T-cell (primary cell): Measurements from ENCODE around the gene CSTB. TPM values are rescaled to one million over a fixed set of nuclear protein-coding genes. Genes with fewer than 3 reads are reported as not detected.

Source experiments
- ATAC-seq, 4 experiments: fragments of 200-7000 bp in 3 of 4; fragments of 150-1000 bp in 1 of 4; cut with Tn5 transposase; replicated peaks in 1 of 4; 1 replicate in 3 of 4; 2 replicates in 1 of 4; pipeline ENCODE4 v1.10.0; 2021; ENCODE audit warnings: moderate library complexity in 3 of 4, mild to moderate bottlenecking in 2 of 4, moderate number of reproducible peaks in 1 of 4
- CTCF ChIA-PET, 2 donors: fragments of 300-600 bp; sonication (Branson Sonifier 250); formaldehyde crosslinking; loops; one replicate each; lab custom pipeline; 2022; ENCODE audit warnings: antibody characterized with exemption in 2 of 2; lab: Charles Lee
- POLR2A ChIA-PET, 2 donors: fragments of 300-600 bp; sonication (Branson Sonifier 250); formaldehyde crosslinking; loops; one replicate each; lab custom pipeline; 2022; ENCODE audit warnings: antibody characterized with exemption in 2 of 2; lab: Charles Lee
- DNase-seq, 35 experiments: peaks; one replicate each; pipeline versions ENCODE4 v3.0.0 to v3.0.0-alpha.2; 2013 to 2023
- H3K27ac ChIP-seq: one replicate; pipeline ENCODE4 v1.5.1; 2013; ENCODE audit warnings: low read length
- H3K27me3 ChIP-seq, 2 experiments: replicated peaks in 1 of 2; 1 replicate in 1 of 2; 2 replicates in 1 of 2; pipeline versions ENCODE4 v1.6.1 to v1.7.0; 2013; ENCODE audit warnings: low read length in 1 of 2, mixed read lengths in 1 of 2; ENCODE audit not compliant: control insufficient read depth in 2 of 2, insufficient read depth in 2 of 2; ENCODE audit errors: extremely low read depth in 1 of 2
- H3K36me3 ChIP-seq, 2 donors: 1 replicate in 1 of 2; 2 replicates in 1 of 2; pipeline versions ENCODE4 v1.6.1 to v1.7.0; 2013; ENCODE audit warnings: low read length in 1 of 2; ENCODE audit not compliant: control insufficient read depth in 2 of 2, insufficient read depth in 1 of 2; ENCODE audit errors: extremely low read depth in 1 of 2
- H3K4me1 ChIP-seq, 2 experiments: 1 replicate in 1 of 2; 2 replicates in 1 of 2; pipeline versions ENCODE4 v1.6.1 to v1.7.0; 2013; ENCODE audit warnings: low read length in 2 of 2, mixed read lengths in 1 of 2; ENCODE audit not compliant: insufficient read depth in 2 of 2, control insufficient read depth in 1 of 2; ENCODE audit errors: extremely low read depth in 1 of 2
- H3K4me3 ChIP-seq, 2 donors: 1 replicate in 1 of 2; 2 replicates in 1 of 2; pipeline versions ENCODE4 v1.5.1 to v1.7.0; 2013; ENCODE audit warnings: mild to moderate bottlenecking in 2 of 2, low read length in 1 of 2, moderate library complexity in 1 of 2; ENCODE audit not compliant: control insufficient read depth in 1 of 2; ENCODE audit errors: extremely low read depth in 1 of 2
- H3K9me3 ChIP-seq: 2 replicates; pipeline ENCODE4 v1.7.0; 2013
- H3K27ac Mint-ChIP-seq, 2 donors: one replicate each; pipeline ENCODE4 v1.8.0; 2020 to 2021; ENCODE audit warnings: mild to moderate bottlenecking in 2 of 2, mixed read lengths in 2 of 2
- H3K27me3 Mint-ChIP-seq, 2 donors: one replicate each; pipeline ENCODE4 v1.8.0; 2021 to 2022; ENCODE audit warnings: mixed read lengths in 2 of 2
- H3K36me3 Mint-ChIP-seq: one replicate; pipeline ENCODE4 v1.8.0; 2021; ENCODE audit warnings: mixed read lengths
- H3K4me1 Mint-ChIP-seq, 3 donors: one replicate each; pipeline ENCODE4 v1.8.0; 2020 to 2022; ENCODE audit warnings: mixed read lengths in 3 of 3, mild to moderate bottlenecking in 1 of 3
- H3K4me3 Mint-ChIP-seq, 3 donors: one replicate each; pipeline ENCODE4 v1.8.0; 2020 to 2022; ENCODE audit warnings: mild to moderate bottlenecking in 3 of 3, mixed read lengths in 3 of 3, moderate library complexity in 3 of 3
- H3K9me3 Mint-ChIP-seq, 3 donors: one replicate each; pipeline ENCODE4 v1.8.0; 2020 to 2022; ENCODE audit warnings: mixed read lengths in 3 of 3
- WGBS: methylation state at CpG from one replicate; pipeline ENCODE4 v1.1.5; 2013; ENCODE audit warnings: missing lambda C conversion rate; ENCODE audit not compliant: insufficient coverage; 5-methylcytosine and 5-hydroxymethylcytosine counted together
- total RNA-seq, 35 experiments: library from RNA in 6 of 35; stranded (reverse) in 6 of 35; fragments of 120-200 nt in 1 of 35; gene quantifications; one replicate each; pipeline versions ENCODE4 v1.2.1 to v1.2.4 and lab custom pipeline; 2013 to 2026

Gene CSTB
- total RNA-seq, 5 donors from 2014 or later (not counting 1 experiment from before 2014, with no cell fraction given) = 19.0 to 34.7 (median 25.9) TPM

- Mint-ChIP-seq H3K9me3 (no peaks in the 10 kb centered on the region), H3K4me3 (no peak overlapping the region), H3K27me3 (no peaks in the 10 kb centered on the region), H3K4me1 (peaks cover 5 to 10% (median 7%) of the 10 kb centered on the region in 3 donors), H3K27ac (no peak overlapping the region), H3K36me3 (peaks cover 17% of the 10 kb centered on the region)
- DNase-seq = no peak
- Histone ChIP-seq H3K4me3 (no peak overlapping the region), H3K9me3 (no peaks in the 10 kb centered on the region), H3K27ac (no peak overlapping the region), H3K27me3 (peaks cover 0 to 5% of the 10 kb centered on the region in 2 experiments), H3K36me3 (peaks cover 18 to 36% of the 10 kb centered on the region in 2 donors), H3K4me1 (peaks cover 0 to 8% of the 10 kb centered on the region in 2 experiments)
- WGBS = 96% methylated on average over 18 of the region's 21 CpGs
- ChIA-PET CTCF (no interaction called here), POLR2A (no interaction called here)
- ATAC-seq = no peak
These were observed 30.1 kb upstream of the CSTB start for GRCh38 chr21:43806017-43806710.

- no peak overlapping the region for H3K27ac ChIP-seq
- peak overlapping the region in 1 of 2 donors; percentile 57 for H3K27ac Mint-ChIP-seq
- H3K36me3 ChIP-seq = peaks cover 21 to 42% of the 10 kb centered on the region in 2 donors
These were observed 29.2 kb upstream of the CSTB start for GRCh38 chr21:43805275-43805800.

GRCh38 chr21:43803558-43804300, 27.6 kb upstream of the CSTB start:
- Mint-ChIP-seq H3K36me3 (peaks cover 29% of the 10 kb centered on the region), H3K9me3 (no peaks in the 10 kb centered on the region), H3K27ac (no peak overlapping the region), H3K27me3 (no peaks in the 10 kb centered on the region), H3K4me1 (peaks cover 0 to 5% (median 0%) of the 10 kb centered on the region in 3 donors), H3K4me3 (no peak overlapping the region)
- Histone ChIP-seq H3K36me3 (peaks cover 32 to 57% of the 10 kb centered on the region in 2 donors), H3K27me3 (no peaks in the 10 kb centered on the region), H3K4me3 (no peak overlapping the region), H3K9me3 (no peaks in the 10 kb centered on the region), H3K4me1 (no peaks in the 10 kb centered on the region), H3K27ac (no peak overlapping the region)
- no peak for ATAC-seq
- 94% methylated on average over 28 of the region's 33 CpGs for WGBS
- CTCF ChIA-PET = no interaction called here
- POLR2A ChIA-PET = no interaction called here
- no peak for DNase-seq

More at GRCh38 chr21:43805275-43805800, 29.2 kb upstream of the CSTB start:
- Mint-ChIP-seq H3K36me3 (peaks cover 22% of the 10 kb centered on the region), H3K27me3 (no peaks in the 10 kb centered on the region), H3K9me3 (no peaks in the 10 kb centered on the region), H3K4me3 (no peak overlapping the region), H3K4me1 (peaks cover 0 to 5% (median 0%) of the 10 kb centered on the region in 3 donors)
- POLR2A ChIA-PET = no interaction called here
- H3K4me1 ChIP-seq = peaks cover 0 to under 1% of the 10 kb centered on the region in 2 experiments
- no peak overlapping the region for H3K4me3 ChIP-seq
- CTCF ChIA-PET = no interaction called here
- no peak for ATAC-seq
- 87% methylated on average over 7 of the region's 14 CpGs for WGBS
- peak in 1 of 35 experiments; percentile 51 for DNase-seq
- no peaks in the 10 kb centered on the region for H3K27me3 ChIP-seq
- no peaks in the 10 kb centered on the region for H3K9me3 ChIP-seq

- Mint-ChIP-seq H3K9me3 (no peaks in the 10 kb centered on the region), H3K27ac (no peak overlapping the region), H3K27me3 (no peaks in the 10 kb centered on the region), H3K36me3 (peaks cover 34% of the 10 kb centered on the region), H3K4me1 (peaks cover 0 to 5% (median 0%) of the 10 kb centered on the region in 3 donors), H3K4me3 (no peak overlapping the region)
- no peak overlapping the region for H3K4me3 ChIP-seq
- 93% methylated on average over 10 of the region's 14 CpGs for WGBS
- no peaks in the 10 kb centered on the region for H3K27me3 ChIP-seq
- no peak overlapping the region for H3K27ac ChIP-seq
- ATAC-seq = no peak
- H3K4me1 ChIP-seq = no peaks in the 10 kb centered on the region
- DNase-seq = no peak
- peaks cover 37 to 66% of the 10 kb centered on the region in 2 donors for H3K36me3 ChIP-seq
- H3K9me3 ChIP-seq = no peaks in the 10 kb centered on the region
- CTCF ChIA-PET = no interaction called here
- POLR2A ChIA-PET = no interaction called here
These were observed 26.7 kb upstream of the CSTB start for GRCh38 chr21:43802713-43803313.

- Histone ChIP-seq H3K4me3 (no peak overlapping the region), H3K27me3 (no peaks in the 10 kb centered on the region), H3K27ac (no peak overlapping the region), H3K9me3 (no peaks in the 10 kb centered on the region), H3K4me1 (no peaks in the 10 kb centered on the region), H3K36me3 (peaks cover 42 to 78% of the 10 kb centered on the region in 2 donors)
- Mint-ChIP-seq H3K36me3 (peaks cover 44% of the 10 kb centered on the region), H3K27ac (no peak overlapping the region), H3K4me1 (peaks cover 0 to 2% (median 0%) of the 10 kb centered on the region in 3 donors), H3K4me3 (no peak overlapping the region), H3K27me3 (no peaks in the 10 kb centered on the region), H3K9me3 (no peaks in the 10 kb centered on the region)
- ATAC-seq (no peak), DNase-seq (no peak)
- ChIA-PET POLR2A (no interaction called here), CTCF (no interaction called here)
- 95% methylated on average over 20 of the region's 42 CpGs for WGBS
These were observed 25.1 kb upstream of the CSTB start for GRCh38 chr21:43801006-43801783.

- no peaks in the 10 kb centered on the region for H3K4me1 Mint-ChIP-seq
- Histone ChIP-seq H3K36me3 (peaks cover 42 to 85% of the 10 kb centered on the region in 2 donors), H3K4me1 (no peaks in the 10 kb centered on the region), H3K27me3 (no peaks in the 10 kb centered on the region), H3K27ac (no peak overlapping the region), H3K4me3 (no peak overlapping the region), H3K9me3 (no peaks in the 10 kb centered on the region)
- POLR2A ChIA-PET = no interaction called here
- over 99% methylated on average over 9 of the region's 14 CpGs for WGBS
- ATAC-seq (no peak), DNase-seq (no peak)
- no peak overlapping the region for H3K27ac Mint-ChIP-seq
- H3K36me3 Mint-ChIP-seq = peaks cover 44% of the 10 kb centered on the region
- CTCF ChIA-PET = no interaction called here
- no peak overlapping the region for H3K4me3 Mint-ChIP-seq
- no peaks in the 10 kb centered on the region for H3K27me3 Mint-ChIP-seq
- no peaks in the 10 kb centered on the region for H3K9me3 Mint-ChIP-seq
These were observed 24.5 kb upstream of the CSTB start for GRCh38 chr21:43800566-43800965.
